SU-DHL-6 (cell line): Measurements from ENCODE around the gene ARHGEF4.

Experiments used
- EZH2phosphoT487 ChIP-seq: fragments of 200-600 bp; sonication (generic), shearing (Covaris generic); conservative IDR thresholded peaks from 2 replicates; pipeline ENCODE4 v1.6.1; 2018; ENCODE audit warnings: mild to moderate bottlenecking, antibody characterized with exemption, low read length, moderate library complexity, mixed read lengths
- TF ChIP-seq, protein P1 (sequence below): fragments of 200-600 bp; sonication (generic); IDR thresholded peaks from one replicate; pipeline ENCODE4 v1.5.1; 2017; ENCODE audit warnings: antibody characterized with exemption, mild to moderate bottlenecking, low read length, moderate library complexity; ENCODE audit not compliant: insufficient read depth, poor library complexity, severe bottlenecking

GRCh38 chr2:130843321-130843985 lies 6.7 kb downstream of the ARHGEF4 start:
- TF ChIP-seq, protein P1, sequence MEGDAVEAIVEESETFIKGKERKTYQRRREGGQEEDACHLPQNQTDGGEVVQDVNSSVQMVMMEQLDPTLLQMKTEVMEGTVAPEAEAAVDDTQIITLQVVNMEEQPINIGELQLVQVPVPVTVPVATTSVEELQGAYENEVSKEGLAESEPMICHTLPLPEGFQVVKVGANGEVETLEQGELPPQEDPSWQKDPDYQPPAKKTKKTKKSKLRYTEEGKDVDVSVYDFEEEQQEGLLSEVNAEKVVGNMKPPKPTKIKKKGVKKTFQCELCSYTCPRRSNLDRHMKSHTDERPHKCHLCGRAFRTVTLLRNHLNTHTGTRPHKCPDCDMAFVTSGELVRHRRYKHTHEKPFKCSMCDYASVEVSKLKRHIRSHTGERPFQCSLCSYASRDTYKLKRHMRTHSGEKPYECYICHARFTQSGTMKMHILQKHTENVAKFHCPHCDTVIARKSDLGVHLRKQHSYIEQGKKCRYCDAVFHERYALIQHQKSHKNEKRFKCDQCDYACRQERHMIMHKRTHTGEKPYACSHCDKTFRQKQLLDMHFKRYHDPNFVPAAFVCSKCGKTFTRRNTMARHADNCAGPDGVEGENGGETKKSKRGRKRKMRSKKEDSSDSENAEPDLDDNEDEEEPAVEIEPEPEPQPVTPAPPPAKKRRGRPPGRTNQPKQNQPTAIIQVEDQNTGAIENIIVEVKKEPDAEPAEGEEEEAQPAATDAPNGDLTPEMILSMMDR: no peak
- TF ChIP-seq EZH2phosphoT487: no peak
